HG02870 (cell line): ENCODE results near the gene CCDC71L.

ENCODE experiments used
- ATAC-seq: cut with Tn5 transposase; IDR thresholded peaks from one replicate; pipeline ENCODE4 v1.9.1; 2021; ENCODE audit warnings: mild to moderate bottlenecking, moderate library complexity; ENCODE audit not compliant: unreplicated experiment

Gene CCDC71L

DNA sequence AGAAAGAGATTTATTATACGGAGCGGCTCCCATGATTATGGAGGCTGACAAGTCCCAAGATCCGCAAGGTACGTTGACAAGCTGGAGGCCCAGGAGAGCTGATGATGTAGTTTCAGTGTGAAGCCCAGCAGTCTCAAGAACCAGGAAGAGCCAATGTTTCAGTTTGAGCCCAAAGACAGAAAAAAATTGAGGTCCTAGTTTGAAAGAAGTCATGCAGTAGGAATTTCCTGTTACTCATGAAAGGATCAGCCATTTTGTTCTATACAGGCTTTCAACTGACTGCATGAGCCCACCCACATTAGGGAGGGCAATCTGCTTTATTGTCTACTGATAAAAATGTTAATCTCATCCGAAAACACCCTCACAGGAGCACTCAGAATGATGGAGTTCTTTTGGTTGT lies 51.5 kb downstream of the CCDC71L start:
- no peak for ATAC-seq

DNA sequence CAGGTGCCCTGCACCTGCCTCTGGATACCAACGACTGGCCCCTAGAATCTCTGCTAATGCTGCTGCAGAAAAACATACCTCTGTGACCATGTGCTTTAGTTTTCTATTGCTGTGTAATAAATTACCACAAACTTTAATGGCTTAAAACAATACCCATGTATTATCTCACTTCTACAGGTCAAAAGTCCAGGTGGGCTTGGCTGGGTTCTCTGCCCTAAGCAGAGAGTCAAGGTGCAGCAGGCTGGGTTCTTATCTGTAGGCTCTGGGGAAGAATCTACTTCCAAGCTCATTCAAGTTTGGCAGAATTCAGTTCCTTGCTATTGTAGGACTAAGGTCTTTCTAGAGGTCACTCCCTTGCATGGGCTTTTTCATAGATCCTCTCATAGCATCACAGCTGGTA lies 52.3 kb downstream of the CCDC71L start:
- ATAC-seq, result no peak
